Gastrocnemius medialis (tissue), 4 donors: Measurements from ENCODE around the gene RAB9A.

Experiments used
- POLR2A ChIP-seq, 2 donors: fragments of 450-650 bp; IDR thresholded peaks; one replicate each; pipeline ENCODE4 v1.6.1; 2017; ENCODE audit warnings: antibody characterized with exemption in 2 of 2, mild to moderate bottlenecking in 2 of 2, moderate library complexity in 2 of 2
- TF ChIP-seq, protein P1 (sequence below), 5 experiments: fragments of 450-650 bp in 3 of 5; fragments of 200-600 bp in 2 of 5; sonication (generic) in 2 of 5; IDR thresholded peaks in 4 of 5; conservative IDR thresholded peaks in 1 of 5; 1 replicate in 4 of 5; 2 replicates in 1 of 5; pipeline ENCODE4 v1.5.1; 2016 to 2019; ENCODE audit warnings: antibody characterized with exemption in 5 of 5, mild to moderate bottlenecking in 3 of 5, moderate library complexity in 3 of 5

DNA sequence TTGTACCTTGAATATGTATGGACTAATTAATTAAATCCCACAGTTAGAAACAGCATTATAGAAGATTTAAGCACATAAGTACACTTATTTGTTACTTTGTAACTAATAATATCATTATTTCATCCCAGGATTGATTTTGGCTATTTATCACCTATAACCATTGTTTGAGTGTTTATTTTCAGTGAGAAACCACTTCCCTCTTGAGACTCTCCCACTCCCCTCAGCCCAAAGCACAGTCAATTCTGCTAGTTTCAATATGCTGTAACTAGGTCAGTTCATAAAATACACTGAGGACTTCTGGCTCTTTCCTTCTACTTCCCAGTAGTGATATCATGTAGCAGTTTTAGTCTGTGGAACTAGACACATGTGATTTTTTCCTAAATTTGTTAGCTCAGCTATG lies 61.9 kb downstream of the RAB9A start:
- TF ChIP-seq, protein P1, sequence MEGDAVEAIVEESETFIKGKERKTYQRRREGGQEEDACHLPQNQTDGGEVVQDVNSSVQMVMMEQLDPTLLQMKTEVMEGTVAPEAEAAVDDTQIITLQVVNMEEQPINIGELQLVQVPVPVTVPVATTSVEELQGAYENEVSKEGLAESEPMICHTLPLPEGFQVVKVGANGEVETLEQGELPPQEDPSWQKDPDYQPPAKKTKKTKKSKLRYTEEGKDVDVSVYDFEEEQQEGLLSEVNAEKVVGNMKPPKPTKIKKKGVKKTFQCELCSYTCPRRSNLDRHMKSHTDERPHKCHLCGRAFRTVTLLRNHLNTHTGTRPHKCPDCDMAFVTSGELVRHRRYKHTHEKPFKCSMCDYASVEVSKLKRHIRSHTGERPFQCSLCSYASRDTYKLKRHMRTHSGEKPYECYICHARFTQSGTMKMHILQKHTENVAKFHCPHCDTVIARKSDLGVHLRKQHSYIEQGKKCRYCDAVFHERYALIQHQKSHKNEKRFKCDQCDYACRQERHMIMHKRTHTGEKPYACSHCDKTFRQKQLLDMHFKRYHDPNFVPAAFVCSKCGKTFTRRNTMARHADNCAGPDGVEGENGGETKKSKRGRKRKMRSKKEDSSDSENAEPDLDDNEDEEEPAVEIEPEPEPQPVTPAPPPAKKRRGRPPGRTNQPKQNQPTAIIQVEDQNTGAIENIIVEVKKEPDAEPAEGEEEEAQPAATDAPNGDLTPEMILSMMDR (IDR thresholded peaks at IDR 0.05 in 4 of 5, conservative IDR thresholded peaks at IDR 0.05 in 1 of 5) = no peak
- TF ChIP-seq POLR2A (IDR thresholded peaks at IDR 0.05) = no peak
